ENCODE results near the gene FAM89A. TPM values are rescaled to one million over a fixed set of nuclear protein-coding genes. Genes with fewer than 3 reads are reported as not detected.

Gene FAM89A
- total RNA-seq = 17.4 and 17.6 TPM in 2 replicates

DNA sequence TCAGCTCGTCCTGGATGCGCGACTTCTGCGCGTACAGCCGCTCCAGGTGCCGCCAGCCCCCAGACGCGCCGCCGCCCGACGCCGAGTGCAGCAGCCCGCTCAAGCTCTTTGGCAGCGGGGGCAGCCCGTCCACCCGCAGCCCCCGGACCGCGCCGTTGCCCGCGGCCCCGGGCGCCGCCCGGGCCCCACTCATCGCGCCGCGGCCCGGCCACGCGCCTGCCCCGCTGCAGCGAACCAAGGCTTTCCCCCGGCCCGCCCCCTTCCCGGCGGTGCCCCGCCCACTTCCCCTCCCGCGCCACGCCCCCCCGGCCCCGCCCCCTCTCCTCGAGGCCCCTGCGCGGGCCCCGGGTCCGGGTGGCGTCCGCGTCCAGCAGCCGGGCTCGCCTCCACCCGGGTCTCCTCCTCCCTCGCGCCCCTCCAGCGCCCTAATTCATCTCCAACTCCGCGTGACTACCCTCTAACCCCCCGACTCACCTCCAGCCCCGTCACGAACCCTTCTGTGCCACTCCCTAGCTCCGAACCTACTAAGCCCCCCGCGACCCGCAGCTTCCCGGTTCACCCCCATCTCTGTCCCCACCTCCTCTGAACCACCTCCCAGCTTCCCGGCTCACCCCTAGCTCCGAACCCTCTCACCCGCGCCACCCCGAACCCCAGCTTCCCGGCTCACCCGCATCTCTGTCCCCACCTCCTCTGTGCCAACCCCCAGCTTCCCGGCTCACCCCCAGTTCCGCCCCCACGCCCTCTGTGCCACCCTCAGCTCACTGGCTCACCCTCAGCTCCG, at the start of gene FAM89A:
TSS of gene FAM89A (minus strand) at position 236 of the 781 bp plus-strand sequence. CDS start at position 193, 43 bp downstream.
- no peak for DNase-seq (ENCODE audit: low read depth, low spot score)

DNA sequence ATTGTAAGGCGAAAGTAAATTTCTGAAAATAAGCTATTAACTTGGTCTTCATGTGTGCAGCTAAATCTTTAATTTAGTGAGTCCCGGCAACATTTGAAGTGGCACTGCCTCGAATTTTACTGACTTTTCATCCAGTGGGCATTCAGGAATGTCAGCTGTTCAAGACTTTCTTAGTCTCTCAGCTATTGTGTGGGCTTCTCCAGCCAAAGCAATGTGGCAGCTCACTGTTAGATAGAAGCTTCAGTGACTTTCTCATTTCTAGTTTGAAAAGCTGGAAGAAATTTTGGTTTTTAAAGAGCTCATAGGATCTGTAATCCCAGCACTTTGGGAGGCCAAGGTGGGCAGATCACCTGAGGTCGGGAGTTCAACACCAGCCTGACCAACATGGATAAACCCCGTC, 44.3 kb upstream of the FAM89A start:
- no peak for DNase-seq (ENCODE audit: low read depth, low spot score)

DNA sequence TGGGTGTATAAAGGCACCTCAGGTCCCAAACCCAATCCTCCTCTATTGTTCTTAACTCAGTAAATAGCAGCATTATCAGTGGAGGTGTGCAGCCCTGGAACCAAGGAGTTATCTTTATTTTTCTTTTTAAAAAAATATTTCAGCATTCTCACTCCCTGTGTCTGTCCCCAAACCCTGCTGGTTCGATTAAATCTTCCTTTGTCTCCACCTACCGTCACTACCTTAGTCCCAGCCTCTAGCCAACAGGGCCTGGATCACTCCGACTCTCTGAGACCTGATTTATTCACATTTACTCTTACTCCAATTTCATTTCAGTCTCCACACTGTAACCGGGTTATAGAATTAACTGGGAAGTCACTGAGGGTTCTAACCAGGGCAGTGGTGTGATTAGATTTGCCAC, 39.1 kb upstream of the FAM89A start:
- DNase-seq (ENCODE audit: low read depth, low spot score) = no peak

DNA sequence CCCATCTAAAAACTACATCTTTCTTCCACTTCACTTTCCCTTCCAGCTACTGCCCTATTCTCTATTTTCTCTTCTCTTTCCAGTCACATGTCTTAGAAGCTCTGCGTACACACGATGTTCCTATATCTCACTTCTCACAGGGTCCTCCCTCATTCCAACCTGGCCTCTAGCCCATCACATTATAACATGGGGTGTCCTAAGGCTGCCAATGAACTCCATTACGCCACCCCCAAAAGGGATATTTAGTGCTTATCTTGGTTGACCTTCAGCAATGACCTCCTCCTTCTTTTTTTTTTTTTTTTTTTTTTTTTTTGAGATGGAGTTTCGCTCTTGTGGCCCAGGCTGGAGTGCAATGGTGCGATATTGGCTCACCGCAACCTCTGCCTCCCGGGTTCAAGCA, 38.2 kb upstream of the FAM89A start:
- no peak for DNase-seq (ENCODE audit: low read depth, low spot score)

DNA sequence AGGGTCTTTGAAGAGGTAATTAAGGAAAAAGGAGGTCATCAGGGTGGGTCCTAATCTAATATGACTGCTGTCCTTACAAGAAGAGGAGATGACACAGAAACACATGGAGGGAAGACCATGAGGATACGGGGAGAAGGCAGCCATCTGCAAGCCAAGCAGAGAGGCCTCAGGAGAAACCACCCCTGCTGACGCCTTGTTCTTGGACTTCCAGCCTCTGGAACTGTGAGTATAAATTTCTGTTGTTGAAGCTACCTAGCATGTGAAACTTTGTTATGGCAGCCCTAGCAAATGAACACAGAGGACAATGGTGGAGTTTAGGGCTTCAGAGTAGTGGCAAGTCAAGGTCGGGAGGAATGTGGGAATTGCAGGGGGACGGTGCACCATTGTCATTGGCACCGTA, 36.7 kb upstream of the FAM89A start:
- no peak for DNase-seq (ENCODE audit: low read depth, low spot score)

DNA sequence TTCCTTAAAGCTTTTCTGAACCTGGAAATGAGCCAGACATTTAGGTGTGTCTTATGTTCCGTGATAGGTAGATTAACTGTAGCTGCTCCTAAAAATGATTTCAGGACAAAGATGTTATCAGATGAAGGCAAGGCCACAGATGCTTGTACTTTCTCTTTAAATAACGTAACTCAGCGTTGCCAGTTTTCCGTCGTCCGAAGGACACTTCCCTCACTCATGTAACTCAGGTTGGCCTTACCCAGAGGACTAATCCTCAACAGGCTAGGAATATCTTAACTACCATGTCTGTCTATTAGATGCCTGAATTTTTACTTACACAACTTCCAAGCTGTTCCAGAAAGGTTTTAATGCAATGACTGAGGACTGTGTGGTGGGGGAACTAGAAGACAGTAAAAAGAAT, 35.4 kb upstream of the FAM89A start:
- no peak for DNase-seq (ENCODE audit: low read depth, low spot score)

DNA sequence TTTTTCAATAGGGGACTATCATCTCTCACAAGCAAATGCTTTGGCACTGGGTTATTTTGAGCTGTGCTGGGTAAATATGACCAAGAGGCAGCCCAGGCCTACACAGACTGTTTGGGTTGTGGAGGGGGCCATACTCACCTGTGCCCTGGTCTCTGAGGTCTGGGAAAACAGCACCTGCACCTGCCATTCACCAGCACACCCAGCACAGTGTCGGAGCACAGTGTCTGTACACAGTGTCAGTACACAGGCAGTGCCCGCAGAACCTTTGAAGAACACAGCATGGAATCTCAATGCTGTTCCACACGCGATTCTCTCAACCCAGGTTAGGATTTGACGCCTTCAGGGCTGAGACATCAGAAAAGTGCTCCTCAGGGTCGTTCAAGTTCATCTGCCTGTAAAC, 35.0 kb upstream of the FAM89A start:
- no peak for DNase-seq (ENCODE audit: low read depth, low spot score)

DNA sequence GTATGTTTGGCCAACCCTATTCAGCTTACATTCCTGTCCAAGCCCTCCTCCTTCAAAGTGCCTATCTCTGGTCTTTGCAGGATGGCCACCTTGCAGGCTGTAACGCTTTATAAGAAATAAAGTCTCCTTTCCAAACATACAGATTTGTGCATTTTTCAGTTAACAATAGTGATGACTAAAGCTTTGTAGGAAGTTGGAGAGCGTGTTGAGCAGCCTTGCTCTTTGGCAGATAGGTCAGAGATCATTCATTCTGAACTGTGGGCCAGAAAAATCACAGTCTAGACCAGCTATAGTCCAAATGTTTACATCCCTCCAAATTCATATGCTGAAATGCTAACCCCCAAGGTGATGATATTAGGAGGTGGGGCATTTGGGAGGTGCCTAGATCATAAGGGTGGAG, 34.0 kb upstream of the FAM89A start:
- no peak for DNase-seq (ENCODE audit: low read depth, low spot score)

DNA sequence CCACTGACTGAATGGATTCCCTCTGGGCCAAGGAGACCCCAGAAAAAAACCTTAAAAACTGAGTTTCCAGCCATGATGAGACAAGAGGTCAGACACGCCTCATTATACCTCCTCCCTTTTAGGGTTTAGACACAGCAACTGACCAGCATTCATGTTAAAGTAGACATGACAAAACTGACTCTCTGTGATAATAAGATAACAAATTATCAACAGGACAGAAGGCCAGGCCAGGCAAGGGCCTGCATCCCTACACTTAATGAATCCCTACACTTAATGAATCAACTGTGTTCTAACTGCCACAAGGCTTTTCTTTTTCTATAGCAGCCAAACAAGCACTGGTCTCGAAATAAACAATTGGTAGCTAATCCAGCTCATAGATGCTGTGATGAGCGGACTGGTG, 33.3 kb upstream of the FAM89A start:
- no peak for DNase-seq (ENCODE audit: low read depth, low spot score)

DNA sequence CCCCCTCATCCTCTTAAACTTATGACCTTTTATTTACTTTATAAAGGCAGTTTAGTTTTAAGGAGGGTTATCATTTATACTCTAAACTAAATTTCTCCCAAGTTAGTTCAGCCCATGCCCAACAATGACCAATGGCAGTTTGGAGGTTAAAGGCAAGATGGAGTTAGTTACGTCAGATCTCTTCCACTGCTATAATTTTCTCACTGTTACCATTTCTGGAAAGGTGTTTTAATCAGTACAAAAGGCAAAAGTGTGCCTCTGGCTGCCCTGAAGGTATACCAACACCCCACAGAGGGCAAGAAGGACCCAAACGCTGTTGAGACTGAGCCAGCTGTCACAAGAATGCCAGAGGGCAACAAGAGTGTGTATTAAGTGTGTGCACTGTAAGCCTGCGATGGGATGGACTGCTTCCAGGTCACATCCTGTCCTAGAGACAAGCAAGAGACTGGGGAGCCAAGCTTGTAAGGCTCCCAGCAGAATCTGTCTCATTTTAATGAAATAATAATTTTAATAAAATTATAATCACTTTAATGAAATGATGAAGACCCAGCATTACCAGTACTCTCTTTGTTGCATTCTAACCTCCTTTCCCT, 32.5 kb upstream of the FAM89A start:
- no peak for DNase-seq (ENCODE audit: low read depth, low spot score)

DNA sequence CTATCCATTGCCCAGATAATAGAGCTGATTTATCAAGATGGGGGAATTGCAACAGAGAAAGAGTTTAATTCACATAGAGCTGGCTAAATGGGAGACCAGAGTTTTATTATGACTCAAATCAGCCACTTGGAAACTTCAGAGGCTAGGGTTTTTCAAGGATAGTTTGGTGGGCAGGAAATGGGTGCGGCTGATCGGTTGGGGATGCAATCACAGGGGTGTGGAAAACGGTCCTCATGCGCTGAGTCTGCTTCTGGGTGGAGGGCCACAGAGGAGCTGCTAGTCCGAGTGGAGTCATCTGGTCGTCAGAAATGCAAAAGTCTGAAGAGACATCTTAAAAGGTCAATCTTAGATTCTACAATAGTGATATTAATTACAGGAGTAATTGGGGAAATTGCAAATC, 32.0 kb upstream of the FAM89A start:
- no peak for DNase-seq (ENCODE audit: low read depth, low spot score)

DNA sequence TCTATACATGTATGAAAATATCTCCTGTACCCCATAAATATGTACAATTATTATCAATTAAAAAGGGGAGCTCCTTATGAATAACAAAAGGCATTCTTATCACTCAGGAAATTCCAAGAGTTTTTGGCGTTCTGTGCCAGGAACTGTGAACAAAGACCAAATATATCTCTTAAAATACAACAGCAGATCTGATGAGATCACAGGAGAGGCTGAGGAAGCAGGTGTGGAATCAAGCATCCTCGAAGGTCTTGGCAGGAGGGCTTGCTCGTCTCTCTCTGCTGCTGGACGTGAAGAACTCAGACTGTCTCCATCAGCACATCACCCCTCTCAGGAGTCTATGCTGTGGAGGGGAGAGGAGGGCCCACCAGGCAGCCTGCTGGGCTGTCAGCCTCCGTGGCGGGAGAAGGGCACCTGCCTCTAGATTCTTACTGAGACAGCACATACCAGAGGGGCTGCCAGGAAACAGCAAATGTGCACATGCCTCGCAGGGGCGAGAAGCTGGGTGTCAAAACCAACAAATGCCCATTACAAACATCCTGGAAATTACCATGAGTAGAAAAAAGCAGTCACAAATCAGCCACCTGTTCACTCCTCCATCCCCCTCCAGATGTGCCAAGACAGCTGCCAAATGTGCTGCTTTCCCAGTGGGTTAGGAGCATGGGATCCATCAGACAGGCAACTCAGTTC, 30.8 kb upstream of the FAM89A start:
- DNase-seq (ENCODE audit: low read depth, low spot score) = peak; percentile 79

DNA sequence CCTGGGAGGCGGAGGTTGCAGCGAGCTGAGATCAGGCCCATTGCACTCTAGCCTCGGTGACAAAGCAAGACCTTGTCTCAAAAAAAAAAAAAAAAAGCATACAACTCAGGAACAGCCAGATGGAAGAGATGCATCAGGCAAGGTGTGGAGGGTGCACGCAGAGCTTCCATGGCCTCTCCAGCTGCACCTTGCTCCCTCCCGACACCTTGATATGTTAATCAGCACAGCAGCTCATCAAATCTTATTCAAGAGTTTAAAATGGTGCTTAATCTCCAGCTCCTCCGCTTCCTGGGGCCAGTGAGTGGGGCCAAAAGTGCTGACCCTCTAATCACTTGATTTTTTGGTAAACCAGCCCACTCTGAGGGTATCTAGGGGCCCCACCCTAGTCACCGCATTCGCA, 29.3 kb upstream of the FAM89A start:
- no peak for DNase-seq (ENCODE audit: low read depth, low spot score)

DNA sequence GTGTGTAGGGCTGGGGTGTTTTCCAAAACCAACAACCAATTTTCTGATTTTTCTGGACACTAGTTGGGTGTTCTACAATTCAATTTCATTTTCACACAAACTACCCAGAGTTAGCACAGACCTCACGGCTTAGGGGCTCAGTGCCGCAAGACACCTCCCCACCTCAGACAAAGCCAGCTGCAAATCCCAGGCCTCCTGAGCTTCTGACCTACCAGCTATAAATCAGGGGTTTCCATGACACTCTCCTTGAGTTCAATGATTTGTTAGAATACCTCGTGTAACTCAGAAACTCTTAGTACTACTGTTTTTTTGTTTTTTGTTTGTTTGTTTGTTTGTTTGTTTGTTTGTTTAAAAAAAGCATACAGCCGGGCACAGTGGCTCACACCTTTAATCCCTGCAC, 28.7 kb upstream of the FAM89A start:
- DNase-seq (ENCODE audit: low read depth, low spot score) = no peak

DNA sequence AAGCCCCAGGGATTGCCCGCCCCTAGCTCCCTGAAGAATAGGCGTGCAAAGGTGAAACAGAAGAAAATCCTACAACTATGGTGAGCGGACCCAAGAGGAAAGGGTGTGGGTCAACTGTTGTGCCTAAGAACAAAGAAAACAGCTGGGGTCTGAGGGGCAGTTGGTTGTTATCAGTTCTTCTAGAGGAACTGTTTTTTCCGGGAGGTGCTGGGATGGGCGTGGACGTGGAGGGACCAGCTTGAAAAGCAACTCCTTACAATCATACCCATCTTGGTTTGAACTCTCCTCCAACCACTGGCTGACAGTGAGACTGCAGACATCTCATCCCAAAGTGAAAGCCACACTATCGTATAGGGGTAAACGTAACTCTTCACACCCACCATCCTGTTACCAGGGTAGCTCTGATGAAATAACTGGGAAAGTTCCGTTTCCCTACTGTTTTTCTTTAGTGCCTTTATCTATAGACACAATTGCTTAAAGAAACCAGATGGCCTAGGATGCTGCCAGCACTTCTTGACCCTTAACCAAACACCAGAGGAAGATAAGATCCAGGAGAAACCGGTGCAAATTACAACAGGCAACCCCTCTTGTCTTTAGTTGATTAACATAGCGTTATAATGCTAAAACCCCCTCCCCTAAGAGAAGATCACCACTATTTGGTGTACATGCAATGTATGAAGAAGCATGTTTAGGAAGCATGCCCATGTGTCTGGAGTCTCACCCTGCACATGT, 25.6 kb upstream of the FAM89A start:
- no peak for DNase-seq (ENCODE audit: low read depth, low spot score)

DNA sequence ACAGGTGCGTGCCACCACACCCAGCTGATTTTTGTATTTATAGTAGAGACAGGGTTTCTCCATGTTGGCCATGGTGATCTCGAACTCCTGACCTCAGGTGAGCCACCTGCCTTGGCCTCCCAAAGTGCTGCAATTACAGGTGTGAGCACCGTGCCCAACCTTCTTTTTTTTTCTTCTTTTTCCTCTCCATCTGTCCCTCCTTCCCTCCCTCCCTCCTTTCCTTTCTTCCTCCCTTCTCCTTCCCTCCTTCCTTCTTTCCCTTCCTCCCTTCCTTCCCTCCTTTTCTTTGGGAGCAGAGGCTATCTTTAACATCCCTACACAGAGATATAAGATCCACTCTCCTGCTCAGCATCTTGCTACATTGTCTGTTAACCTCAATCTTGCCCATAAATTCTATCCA, 24.4 kb upstream of the FAM89A start:
- DNase-seq (ENCODE audit: low read depth, low spot score) = no peak

DNA sequence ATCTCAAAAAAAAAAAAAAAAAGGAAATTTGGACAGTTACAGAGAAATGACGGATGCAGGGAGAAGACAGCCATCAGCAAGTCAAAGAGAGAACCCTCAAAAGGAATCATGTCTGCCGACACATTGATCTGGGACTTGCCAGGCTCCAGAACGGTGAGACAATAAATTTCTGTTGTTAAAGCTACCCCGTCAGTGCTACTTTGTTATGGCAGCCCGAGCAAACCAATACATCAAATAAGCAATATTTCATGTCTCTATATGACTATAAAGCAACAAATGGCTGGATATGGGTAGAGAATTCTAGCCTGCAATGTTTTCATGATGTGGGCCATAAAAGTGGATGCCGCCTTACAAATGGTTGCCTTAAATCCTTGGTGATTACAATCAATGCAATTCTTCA, 23.3 kb upstream of the FAM89A start:
- no peak for DNase-seq (ENCODE audit: low read depth, low spot score)

DNA sequence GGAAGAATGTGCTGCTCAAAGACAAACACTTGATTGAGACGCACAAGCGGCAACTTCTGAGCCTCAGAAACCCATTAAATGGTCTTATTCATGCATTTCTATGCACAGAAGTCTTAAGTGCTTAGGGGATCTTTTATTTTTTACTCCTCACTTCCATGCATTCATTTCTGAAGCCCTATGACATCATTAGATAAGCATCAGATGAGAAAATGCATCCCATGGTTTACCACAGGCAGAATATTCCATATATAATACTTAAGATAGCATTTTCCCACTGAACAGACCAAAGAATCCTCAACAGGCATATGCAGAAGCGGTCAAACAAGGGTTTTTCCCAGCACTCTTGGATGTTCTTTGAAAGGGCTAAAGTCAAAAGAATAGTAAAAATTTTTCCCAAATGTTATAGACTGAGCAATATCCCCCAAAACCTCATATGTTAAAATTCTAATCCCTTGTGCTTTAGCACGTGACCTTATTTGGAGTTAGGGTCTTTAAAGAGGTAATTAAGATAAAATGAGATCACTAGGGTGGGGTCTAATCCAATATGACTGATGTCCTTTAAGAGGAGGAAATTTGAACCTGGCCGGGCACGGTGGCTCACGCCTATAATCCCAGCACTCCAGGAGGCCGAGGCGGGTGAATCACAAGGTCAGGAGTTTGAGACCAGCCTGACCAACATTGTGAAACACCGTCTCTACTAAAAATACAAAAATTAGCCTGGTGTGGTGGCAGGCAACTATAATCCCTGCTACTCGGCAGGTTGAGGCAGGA, 22.6 kb upstream of the FAM89A start:
- DNase-seq (ENCODE audit: low read depth, low spot score) = no peak

DNA sequence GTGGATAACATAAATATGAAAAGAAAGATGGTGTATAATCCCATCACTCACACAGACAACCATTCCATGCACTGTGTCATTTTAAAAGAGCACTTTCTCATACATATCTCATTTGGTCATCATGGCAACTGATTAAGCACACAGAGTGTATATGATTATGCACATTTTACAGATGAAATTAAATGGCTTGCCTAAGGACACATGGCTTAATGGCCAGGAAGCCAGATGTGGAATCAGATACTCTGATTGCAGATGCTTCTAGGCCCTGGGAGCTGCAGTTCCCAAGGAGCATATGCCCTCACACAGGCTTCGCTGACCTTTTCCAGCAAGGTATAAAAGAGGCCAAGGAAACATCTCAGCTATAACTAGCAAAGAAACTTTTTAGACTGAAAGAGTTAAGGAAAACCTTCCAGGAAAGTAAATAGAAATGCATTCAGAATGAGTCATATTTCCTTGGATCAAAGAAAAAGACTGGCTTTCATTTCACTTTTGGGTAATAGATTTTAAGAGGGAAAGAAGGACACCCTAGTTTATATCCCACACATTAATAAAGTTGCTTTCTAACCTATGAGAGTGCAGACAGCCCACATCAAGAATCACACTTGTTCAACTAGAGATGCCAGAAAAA, 19.6 kb upstream of the FAM89A start:
- DNase-seq (ENCODE audit: low read depth, low spot score) = no peak

DNA sequence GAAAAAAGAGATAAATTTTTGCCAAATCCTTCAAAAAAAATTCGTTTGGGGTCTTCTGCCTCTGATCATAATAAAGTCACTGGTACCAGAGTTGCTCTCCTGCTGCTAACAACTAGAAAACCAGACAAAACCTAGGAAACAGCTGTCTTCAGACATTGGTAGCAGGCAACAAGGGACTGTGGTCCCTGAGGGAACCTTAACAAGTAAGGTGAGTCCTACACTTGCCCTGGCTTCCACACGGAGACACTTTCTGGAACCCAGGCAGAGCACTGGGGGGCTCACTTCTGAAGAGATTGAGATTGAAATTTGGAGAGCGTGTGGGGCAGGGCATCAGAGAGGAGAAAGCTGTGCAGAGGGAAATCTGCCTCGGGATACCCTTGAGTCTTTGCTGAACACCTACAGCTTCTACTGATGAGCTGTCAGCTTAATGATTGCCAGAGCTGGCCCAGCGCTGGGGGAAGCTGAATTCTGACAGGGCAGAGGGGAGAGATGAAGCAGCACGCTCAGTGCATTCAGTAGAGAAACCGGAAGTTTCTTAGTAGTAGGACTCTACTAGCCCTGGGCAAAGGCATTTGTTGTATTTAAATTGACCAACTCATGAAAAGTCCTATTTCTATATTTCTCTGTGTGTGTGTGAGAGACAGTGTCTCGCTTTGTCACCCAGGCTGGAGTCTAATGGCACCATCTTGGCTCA, 18.5 kb upstream of the FAM89A start:
- no peak for DNase-seq (ENCODE audit: low read depth, low spot score)
